GM18502 (cell line): Measurements from ENCODE around the gene TTI1.

Experiments used
- ATAC-seq: cut with Tn5 transposase; IDR thresholded peaks from one replicate; pipeline ENCODE4 v1.9.1; 2021; ENCODE audit warnings: mild to moderate bottlenecking; ENCODE audit not compliant: unreplicated experiment, poor library complexity

The TTI1 gene

DNA sequence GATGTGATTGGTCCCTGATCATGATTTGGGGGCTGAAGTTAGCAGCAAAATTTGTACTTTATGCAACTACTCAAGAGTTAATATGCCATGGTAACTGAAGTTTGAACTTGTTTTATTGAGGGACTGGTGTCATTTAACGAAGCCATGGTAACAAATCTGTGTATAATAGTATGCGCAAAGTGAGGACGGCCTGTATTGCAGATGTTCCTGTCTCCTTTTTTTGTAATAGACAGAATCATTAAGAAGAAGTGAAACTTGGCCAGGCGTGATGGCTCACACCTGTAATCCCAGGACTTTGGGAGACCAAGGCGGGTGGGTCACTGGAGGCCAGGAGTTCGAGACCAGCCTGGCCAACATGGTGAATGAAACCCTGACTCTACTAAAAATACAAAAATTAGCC, 22.6 kb upstream of the TTI1 start:
- no peak for ATAC-seq

DNA sequence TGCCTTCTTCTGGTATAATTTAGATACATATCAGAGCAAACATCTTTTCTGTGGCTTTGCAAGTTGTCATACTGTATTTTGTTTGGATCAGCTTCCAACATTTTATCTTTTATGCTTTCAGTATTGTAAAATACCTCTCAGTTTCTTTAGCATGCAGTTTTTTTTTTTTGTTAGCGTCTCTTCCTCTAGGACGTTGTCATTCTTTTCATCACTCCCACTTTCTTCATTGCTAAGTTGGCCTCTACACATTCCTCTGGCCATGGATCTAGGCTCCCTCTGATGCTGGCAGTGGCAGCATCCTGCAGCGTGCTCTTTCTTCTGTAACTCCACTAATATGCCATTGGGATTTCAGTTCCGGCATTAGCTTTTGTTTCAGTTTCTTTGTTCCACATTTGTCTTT, 22.0 kb upstream of the TTI1 start:
- ATAC-seq = no peak

DNA sequence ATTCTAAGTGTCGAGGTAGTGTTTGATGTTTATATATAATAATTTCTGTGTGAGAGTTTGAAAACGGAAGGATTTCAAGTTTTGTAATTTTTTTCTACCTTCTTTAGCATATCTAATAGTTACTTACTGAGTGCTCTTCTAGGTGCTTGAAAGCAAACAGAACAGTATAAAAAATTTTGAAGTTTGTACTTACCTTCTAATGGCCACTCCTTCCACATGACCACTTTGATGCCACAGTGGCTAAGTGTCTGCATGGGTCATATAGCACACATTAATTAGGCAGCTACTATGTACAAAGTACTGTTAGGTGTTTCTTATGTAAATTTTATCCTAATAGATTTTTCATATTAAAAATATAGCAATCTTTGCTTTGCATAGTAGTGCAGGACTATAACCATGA, 21.4 kb upstream of the TTI1 start:
- no peak for ATAC-seq

DNA sequence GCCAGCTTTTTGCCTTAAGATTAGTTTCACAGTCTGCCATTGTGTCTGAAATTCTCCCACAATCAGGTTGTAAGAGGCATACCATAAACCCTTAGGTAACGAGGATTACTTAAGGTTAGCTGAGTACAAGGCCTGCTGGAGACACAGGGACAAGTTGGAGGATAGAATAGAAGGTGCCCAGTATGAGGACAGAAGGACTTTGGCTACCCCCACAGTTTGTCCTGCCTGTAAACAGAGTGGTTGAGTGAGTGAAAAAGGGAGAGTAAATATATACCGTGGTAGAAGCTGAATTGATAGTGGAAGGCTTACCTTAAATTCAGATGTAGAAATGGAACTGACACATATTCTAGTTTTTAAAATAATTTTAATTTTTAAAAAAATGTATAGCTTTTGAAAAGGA, 19.6 kb upstream of the TTI1 start:
- no peak for ATAC-seq

DNA sequence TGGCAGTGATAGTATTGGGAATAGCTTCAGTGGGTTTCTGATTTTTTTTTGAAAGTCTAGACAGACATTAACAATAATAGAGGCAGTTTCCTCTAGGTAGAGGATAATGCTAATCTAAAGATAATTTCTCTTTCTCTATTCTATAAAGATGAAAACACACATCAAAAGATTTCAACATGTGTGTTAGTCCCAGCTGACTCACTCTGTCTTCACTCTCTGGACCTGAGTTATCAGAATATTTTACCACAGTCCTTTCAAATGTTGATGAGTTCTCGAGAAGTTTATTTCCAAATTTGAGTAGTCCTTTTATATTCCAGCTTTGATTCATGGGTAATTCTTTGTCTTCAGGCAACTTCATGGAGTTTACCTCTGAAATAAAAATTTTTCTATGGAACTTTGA, 17.4 kb upstream of the TTI1 start:
- no peak for ATAC-seq

DNA sequence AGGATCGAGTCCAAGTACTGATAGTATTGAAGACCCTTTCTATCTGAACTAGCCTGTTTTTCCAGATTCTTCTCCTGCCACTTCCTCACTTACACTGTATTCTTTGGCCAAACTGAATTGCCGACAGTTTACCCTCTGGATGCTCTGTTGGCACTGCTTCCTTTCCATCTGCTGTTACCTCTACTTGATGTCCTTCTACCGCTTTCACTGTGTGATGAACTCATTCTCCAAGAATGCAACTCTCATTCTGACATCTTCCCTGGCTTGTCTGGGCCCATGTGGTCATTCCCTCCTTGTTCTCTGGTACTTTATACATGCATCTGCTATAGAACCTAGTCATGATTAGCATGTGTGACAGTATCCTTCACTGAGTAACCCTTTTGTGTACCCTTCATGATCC, 16.5 kb upstream of the TTI1 start:
- no peak for ATAC-seq

DNA sequence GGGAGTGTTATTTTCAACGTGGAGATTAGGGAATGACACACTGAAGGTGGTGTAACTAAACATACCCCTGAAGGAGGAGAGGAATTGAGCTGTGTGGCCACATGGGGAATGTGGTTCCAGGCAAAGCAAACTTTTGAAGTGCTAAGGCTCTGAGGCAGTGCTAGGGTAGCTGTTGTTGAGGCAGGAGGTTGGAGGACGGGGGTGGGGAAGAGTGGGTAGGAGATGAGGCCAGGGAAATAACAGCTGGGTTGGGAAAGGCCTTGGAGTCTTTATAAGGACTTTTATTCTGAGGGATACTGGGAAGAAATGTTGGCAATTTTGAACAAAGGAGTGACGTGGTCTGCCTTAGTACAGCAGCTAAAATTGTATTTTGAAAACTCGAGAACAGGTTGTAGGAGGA, 13.3 kb upstream of the TTI1 start:
- no peak for ATAC-seq

DNA sequence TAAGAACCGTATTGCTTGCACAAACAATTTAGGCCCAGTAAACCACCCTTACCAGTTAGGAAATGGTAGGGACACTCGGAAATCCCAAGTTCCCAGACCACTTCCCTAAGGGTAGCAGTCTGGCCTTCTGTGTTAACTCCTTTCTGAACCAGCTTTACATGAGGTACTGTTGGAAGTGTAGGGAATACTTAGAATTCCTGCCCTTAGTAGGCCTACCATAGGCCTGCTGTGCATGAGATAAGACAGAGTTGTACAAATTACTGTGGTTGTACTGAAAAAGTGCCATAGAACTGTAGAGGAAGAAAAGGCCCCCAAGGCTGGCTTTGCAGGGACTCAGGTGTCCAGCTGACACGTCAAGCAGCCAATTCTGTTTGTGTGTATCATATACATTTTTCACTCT, 11.4 kb upstream of the TTI1 start:
- ATAC-seq = no peak

DNA sequence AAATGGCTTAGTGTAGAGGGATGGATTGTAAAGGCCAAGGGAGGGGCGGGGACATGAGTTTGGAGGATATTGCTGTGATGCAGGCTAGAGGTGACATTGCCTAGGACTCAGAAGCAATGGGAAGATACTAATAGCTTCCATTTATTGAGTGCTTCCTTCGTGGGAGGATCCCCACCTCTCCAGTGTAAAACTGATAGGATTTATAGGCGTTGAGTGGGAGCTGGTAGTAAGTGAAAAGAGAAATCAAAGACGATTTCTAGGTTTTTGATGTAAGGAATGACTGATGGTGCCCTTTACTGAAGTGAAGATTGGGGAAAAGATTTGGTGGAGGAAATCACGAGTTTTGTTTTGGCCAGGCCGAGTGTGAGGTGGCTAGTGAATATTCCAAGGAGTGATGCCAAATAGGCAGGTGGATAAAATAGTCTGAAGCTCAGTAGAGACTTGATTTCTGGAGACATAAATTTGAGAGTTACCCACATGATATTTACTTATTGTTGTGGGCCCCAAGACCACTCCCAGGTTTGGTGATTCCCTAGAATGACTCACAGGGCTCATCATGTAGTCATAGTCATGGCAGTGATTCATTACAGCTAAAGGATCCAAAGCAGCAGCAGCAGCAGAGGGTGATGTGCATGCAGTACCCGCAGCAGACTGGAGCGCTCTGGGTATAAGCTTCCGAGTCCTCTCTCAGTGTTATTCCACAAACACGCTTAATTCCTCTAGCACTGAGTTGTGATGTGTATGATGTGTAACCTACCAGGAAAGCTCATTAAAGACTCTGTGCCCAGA, 10.4 kb upstream of the TTI1 start:
- no peak for ATAC-seq

DNA sequence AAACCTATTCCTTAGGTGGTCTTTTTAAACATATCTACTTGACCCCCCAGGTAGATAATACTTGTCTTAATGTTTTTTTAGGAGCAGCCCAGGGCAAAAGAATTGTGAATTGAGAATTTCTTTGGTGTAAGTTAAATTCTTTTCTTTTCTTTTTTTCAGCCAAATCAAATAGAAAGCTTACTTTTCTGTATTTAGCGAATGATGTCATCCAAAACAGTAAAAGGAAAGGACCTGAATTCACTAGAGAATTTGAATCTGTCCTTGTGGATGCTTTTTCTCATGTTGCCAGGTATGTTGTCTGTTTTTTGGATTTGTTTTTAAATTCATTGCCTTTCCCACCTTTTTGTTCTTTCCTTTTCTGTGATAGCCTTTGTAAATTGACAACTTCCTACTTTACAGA, 7.0 kb upstream of the TTI1 start:
- no peak for ATAC-seq

DNA sequence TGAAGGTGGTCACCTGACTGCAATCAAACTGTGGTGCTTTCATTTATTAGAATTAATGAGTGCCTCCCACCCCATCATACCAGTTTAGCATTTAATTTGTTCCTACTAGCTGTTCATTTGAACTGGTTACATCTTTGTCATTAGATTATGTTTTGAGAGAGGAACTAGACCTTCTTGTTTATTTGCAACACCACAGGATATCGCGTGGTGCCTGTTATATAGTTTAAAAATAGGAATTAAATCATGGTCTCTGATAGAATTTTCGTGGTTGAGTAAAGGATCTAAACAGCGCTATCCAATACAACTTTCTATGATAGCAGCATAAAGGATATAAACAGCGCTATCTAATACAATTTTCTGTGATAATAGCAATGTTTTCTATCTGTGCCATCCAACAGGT, 3.1 kb upstream of the TTI1 start:
- ATAC-seq = no peak

DNA sequence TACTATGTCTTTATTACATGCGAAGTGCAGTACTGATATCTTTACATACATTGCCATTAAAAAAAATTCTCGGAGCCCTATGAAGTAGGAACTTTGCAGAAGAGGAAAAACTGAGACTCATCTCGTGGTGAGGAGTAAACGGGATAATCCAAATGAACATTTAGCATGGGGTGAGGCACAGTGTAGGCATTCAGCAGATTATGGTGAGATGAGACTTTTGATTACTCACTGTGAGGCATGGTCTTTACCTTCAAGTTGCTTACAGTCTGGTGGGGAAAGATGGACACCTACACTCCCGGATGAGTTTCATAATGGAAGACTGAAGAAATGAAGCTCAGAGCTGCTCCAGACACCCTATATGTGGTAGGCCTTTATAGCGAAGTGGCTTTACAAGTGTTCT, 1.7 kb upstream of the TTI1 start:
- no peak for ATAC-seq

DNA sequence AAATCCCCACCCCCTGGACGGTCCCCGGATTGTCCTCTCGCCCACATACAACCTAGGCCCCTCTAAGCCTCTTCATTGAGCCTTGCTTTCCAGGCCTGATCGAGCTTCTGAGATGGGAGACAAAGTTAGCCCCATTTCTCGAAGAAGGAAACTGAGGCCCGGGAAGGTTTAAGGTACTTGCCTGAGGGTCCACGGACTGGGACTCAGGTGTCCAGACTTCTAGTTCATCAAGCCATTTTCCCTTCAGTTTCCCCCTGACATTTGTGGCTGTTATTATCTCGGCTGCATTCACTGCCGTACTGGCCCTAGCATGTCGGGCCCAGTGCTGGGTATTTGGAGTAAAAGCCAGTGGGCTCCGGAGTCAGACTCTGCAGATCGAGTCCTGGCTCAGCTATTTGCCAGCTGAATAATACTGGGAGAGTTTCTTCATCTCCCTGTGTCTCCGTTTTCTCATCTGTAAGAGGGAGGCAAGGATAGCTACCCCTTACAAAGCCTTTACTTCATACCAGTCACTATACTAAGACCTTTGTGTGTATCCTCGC, 923 bp upstream of the TTI1 start:
- no peak for ATAC-seq

DNA sequence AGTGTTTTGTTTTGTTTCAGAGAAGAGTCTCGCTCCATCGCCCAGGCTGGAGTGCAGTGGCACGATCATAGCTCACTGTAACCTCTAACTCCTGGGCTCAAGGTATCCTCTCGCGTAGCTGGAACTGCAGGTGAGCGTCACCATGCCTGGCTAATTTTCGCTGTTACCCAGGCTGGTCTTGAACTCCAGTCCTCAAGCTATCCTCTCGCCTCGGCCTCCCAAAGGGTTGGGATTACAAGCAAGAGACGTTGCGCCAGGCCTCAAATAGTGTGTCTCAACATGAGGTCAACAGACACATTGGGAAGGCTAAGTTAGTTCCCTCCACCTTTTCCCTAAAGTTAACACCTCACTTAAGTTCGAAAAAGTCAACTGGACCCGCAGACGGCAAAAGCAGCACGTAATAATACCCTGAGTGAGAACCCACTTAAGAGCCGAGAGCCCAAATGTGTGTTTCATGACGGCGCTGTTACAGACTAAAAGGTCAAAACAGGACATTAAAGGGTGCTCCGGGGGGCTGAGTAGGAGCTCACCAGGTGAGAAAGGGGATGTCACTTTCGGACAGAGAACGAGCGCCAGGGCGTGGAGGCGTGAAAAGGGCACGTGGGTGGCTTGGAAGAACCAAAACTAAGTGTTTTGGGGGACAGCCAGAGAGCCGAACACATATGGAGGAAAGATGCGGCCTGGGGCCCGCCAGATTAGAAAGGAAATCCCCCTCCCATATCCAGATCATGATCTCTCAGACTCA, 499 bp downstream of the TTI1 start:
- peak; percentile 47 for ATAC-seq

DNA sequence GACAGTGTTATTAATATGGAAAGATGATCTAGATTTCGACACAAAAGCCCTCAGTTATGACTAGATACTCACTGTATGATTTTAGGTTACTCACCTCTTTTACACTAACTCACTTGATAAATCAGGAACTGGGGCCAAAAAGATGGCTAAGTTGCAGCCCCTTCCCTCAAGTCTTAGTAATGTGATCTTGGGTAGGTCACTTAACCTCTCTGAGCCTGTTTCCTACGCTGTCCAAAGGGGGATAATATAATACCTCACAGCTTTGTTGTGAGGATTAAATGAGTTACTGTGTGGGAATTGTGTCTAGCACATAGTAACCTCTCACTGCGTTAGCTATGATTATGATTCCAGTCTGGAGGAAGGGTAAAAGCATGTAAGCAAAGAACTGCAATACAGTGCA, 1.3 kb downstream of the TTI1 start:
- no peak for ATAC-seq

DNA sequence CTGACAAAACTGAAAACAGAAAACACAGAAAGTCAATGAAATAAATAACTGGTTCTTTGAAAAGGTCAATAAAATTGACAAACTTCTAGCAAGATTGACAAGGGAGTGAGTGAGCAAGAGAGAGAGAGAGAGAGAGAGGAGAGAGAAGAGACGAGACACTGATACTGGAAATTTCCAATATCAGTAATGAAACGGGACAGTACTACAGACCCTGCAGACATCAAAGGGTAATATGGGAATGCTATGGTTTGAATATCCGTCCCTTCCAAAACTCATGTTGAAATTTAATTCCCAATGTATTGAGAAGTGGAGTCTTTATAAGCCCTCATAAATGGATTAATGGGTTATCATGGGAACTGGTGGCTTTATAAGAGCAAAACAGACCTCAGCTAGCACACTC, 3.8 kb downstream of the TTI1 start:
- ATAC-seq = no peak

DNA sequence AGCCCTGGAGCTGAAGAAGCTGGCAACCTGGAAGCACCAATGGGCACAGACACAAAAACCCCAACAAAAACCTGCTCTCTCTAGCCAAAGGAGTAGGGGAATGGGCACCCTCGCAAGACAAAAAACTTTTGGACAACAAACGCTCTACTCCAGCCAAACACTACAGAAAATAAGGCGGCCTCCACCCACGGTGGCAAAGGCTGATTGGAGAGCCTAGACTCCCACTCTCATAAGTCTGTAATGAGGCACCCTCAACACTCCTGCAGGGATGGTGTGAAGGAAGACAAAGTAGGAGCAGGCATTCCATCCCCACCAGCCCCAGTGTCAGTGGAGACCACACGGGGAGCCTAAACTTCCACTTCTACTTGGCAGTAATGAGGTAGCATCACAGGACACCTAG, 8.8 kb downstream of the TTI1 start:
- ATAC-seq = no peak

DNA sequence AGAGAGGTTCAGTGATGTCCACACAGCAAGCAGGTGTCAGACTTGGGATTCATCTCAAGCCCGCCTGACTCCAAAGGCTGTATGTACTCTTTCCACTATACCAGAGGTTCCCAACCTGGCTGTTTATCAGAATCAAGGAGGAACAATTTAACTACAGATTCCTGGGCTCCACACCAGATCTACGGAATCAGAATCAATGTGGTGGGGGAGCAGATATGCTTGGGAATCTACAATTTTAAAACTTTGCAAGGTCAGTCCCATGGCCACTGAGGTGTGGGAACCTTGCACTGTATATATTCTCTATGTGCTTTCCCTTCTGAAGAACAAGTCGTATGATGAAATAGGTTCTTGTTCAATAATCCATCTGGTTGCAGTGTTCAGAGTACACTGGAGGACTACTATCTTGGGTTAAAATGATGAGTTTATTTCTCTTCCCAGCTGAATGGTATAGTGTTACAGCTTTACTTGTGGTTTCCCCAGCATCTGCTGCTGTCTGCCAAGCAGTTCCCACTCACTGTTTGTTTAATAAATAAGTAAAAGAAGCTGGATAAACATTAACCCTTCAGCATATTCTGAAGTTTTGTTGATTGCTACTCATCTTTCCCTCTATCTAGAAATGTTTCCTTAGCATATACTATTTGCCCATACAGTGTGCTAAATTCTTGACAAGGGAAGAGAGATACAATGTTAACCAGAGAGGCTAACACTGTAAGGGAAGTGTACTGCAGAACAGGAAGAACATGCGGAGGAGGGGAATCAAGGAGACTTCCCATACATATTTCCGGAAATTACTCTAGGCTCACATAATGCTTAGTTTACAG, 9.9 kb downstream of the TTI1 start:
- no peak for ATAC-seq

DNA sequence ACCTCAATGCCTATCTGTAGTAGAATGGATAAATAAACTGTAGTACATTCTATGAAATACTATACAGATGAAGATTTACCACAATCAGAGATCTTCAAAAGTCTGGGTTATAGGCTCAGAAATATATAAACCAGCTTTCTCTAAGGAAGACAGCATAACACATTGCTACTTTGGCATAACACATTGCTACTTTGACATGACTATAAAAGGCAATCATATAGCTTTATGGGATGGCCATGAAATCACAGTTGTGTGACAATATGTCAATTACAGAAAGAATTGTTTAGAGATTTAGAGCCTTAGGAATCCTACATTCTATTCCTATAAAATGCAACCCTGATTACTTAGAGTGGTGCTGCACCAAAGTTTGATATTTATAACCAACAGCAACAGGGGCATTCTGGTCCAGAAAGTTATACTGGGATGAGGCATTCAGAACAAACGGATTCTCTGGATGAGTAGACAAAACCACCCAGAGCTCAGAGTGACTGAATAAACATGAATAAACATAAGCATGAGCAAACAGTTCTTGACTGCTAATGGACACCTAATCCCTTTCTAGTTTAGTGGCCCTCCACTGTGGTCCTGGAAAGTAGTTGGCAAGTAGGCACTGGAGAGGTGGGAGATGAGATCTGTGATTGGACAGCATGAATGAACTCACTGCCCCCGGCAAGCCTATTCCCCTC, 12.0 kb downstream of the TTI1 start:
- no peak for ATAC-seq

DNA sequence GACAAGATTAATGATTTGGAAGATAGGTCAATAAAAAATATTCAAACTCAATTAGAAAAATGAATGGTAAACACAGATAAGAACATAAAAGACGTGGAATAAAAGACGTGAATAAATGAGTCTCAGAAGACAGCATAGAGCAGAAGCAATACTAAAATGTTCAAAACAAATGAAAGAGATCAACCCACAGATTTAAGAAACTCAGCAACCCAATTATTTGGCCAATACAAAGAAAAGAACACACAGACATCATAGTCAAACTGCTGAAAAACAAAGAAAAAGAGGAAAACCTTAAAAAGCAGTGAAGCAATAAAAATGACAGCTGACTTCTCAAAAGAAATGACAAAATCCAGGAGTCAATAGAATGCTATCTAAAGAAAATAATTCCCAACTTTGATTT, 14.9 kb downstream of the TTI1 start:
- no peak for ATAC-seq
